HepG2 (cell line): Measurements from ENCODE around the gene AQP7. TPM values are rescaled to one million over a fixed set of nuclear protein-coding genes. Genes with fewer than 3 reads are reported as not detected.

ENCODE experiments used
- ATAC-seq: fragments of 200-7000 bp; cut with Tn5 transposase; 3 replicates; pipeline ENCODE4 v1.9.1; 2020; ENCODE audit warnings: mild to moderate bottlenecking, moderate library complexity
- BruUV-seq: library from RNA; stranded (reverse); fragments of 400-500 nt; replicated peaks from 2 replicates; lab custom pipeline; 2021; lab: Mats Ljungman, UMichigan
- CTCF ChIA-PET: fragments of 300-600 bp; formaldehyde crosslinking; extraction: SDS; loops from one replicate; lab custom pipeline; 2021; ENCODE audit warnings: low total read pairs, inconsistent platforms, low intra/inter-chr PET ratio; lab: Yijun Ruan, JAX
- POLR2A ChIA-PET: fragments of 350-600 bp; sonication (Branson Sonifier 250); formaldehyde crosslinking; loops from one replicate; lab custom pipeline; 2020; ENCODE audit warnings: antibody characterized with exemption, inconsistent platforms; lab: Yijun Ruan, JAX
- DNase-seq: peaks from one replicate; pipeline ENCODE4 v3.0.0-alpha.2; 2015; ENCODE audit warnings: low spot score
- FAIRE-seq: peaks from 3 replicates; lab custom pipeline; 2011; peaks lifted over from hg19 to GRCh38; lab: Jason Lieb, UNC
- H2AFZ ChIP-seq: one replicate; pipeline ENCODE4 v1.6.1; 2011; ENCODE audit warnings: low read length, inconsistent platforms
- H3K27ac ChIP-seq: fragments of 300-600 bp; 3 replicates; pipeline ENCODE4 v1.8.0; 2011; ENCODE audit warnings: mixed run types, mild to moderate bottlenecking, mixed read lengths, low read length, inconsistent platforms; ENCODE audit not compliant: insufficient read depth; ENCODE audit errors: extremely low read length
- H3K27me3 ChIP-seq, 2 experiments: fragments of 200-600 bp in 1 of 2; 2 replicates in 1 of 2; 3 replicates in 1 of 2; pipeline versions ENCODE4 v1.6.0 to v1.8.0; 2011; ENCODE audit warnings: low read length in 2 of 2, mild to moderate bottlenecking in 2 of 2, moderate library complexity in 2 of 2, inconsistent platforms in 1 of 2; ENCODE audit not compliant: insufficient read depth in 2 of 2, control insufficient read depth in 1 of 2
- H3K36me3 ChIP-seq, 2 experiments: fragments of 200-600 bp in 1 of 2; replicated peaks in 1 of 2; 2 replicates in 1 of 2; 3 replicates in 1 of 2; pipeline versions ENCODE4 v1.5.1 to v1.8.0; 2011; ENCODE audit warnings: low read length in 2 of 2, inconsistent platforms in 1 of 2; ENCODE audit not compliant: insufficient read depth in 2 of 2, control insufficient read depth in 1 of 2
- H3K4me1 ChIP-seq: 2 replicates; pipeline ENCODE4 v1.5.1; 2012; ENCODE audit warnings: low read length, inconsistent platforms; ENCODE audit not compliant: insufficient read depth
- H3K4me2 ChIP-seq: 2 replicates; pipeline ENCODE4 v1.6.0; 2011; ENCODE audit warnings: low read depth, low read length, inconsistent platforms
- H3K4me3 ChIP-seq, 3 experiments: fragments of 200-600 bp in 1 of 3; sonication (generic), shearing (Covaris generic) in 1 of 3; replicated peaks in 1 of 3; 2 replicates each; pipeline ENCODE4 v1.5.1; 2011 to 2016; ENCODE audit warnings: low read length in 3 of 3, inconsistent platforms in 2 of 3, low read depth in 2 of 3, mild to moderate bottlenecking in 2 of 3, control low read depth in 1 of 3, mixed read lengths in 1 of 3; ENCODE audit not compliant: insufficient read depth in 1 of 3
- H3K79me2 ChIP-seq: one replicate; pipeline ENCODE4 v1.6.1; 2011; ENCODE audit warnings: low read length, inconsistent platforms; ENCODE audit not compliant: insufficient read depth
- H3K9ac ChIP-seq: 2 replicates; pipeline ENCODE4 v1.6.0; 2011; ENCODE audit warnings: mild to moderate bottlenecking, low read depth, low read length, inconsistent platforms; ENCODE audit not compliant: insufficient read depth
- H3K9me3 ChIP-seq: 2 replicates; pipeline ENCODE4 v1.5.1; 2012; ENCODE audit warnings: mild to moderate bottlenecking, low read length
- H4K20me1 ChIP-seq: 2 replicates; pipeline ENCODE4 v1.6.0; 2011; ENCODE audit warnings: inconsistent platforms, mild to moderate bottlenecking, low read length, moderate library complexity; ENCODE audit not compliant: insufficient read depth
- ZNF7 ChIP-seq: IDR thresholded peaks from 2 replicates; pipeline ENCODE4 v1.6.1; 2016; ENCODE audit warnings: missing biosample characterization, missing genetic modification reagents
- WGBS: methylation state at CpG from one replicate; pipeline ENCODE4 v1.1.6; 2017; ENCODE audit warnings: low lambda C conversion rate; 5-methylcytosine and 5-hydroxymethylcytosine counted together
- in situ Hi-C: cut with HindIII; loops from 2 replicates; pipeline ENCODE4 v1.10.0; 2017; ENCODE audit warnings: low pct_unique_long_range_greater_than_20kb; ENCODE audit not compliant: extremely low pct_ligation_motif_present
- intact Hi-C: fragments of 100-400 bp; cut with micrococcal nuclease; formaldehyde crosslinking; loops from one replicate; pipeline ENCODE4 v1.10.0; 2022; ENCODE audit not compliant: unreplicated experiment
- polyA plus RNA-seq, 8 experiments: library from polyadenylated mRNA; depleted of rRNA in 3 of 8; stranded (reverse) in 7 of 8; unstranded in 1 of 8; fragments of >200 nt; fragmentation: Illumina TruSeq in 4 of 8; extraction: Trizol in 4 of 8; gene quantifications; 2 replicates each; pipeline versions ENCODE4 v1.2.1 to v1.2.3, GENCODE V29; 2011 to 2016; ENCODE audit warnings: low read depth in 4 of 8, missing spikeins in 1 of 8, mixed read lengths in 1 of 8; ENCODE audit not compliant: insufficient read depth in 1 of 8
- total RNA-seq, 5 experiments: library from RNA; depleted of rRNA; stranded (reverse); fragments of >200 nt; fragmentation: Illumina TruSeq; extraction: Trizol; gene quantifications; 2 replicates each; pipeline ENCODE4 v1.2.3, GENCODE V29; 2016; ENCODE audit warnings: low read depth in 1 of 5
- TF ChIP-seq, protein P1 (sequence below): IDR thresholded peaks from 2 replicates; pipeline ENCODE4 v1.6.1; 2016; ENCODE audit warnings: mild to moderate bottlenecking
- TF ChIP-seq, protein P2 (sequence below): sonication (generic); formaldehyde crosslinking; IDR thresholded peaks from 2 replicates; pipeline ENCODE4 v1.9.0; 2021; ENCODE audit warnings: missing genetic modification reagents, borderline replicate concordance
- TF ChIP-seq, protein P3 (sequence below): sonication (generic); formaldehyde crosslinking; IDR thresholded peaks from 2 replicates; pipeline ENCODE4 v1.4.0; 2020; ENCODE audit warnings: missing genetic modification reagents, borderline replicate concordance

The AQP7 gene
- total and polyA plus RNA-seq, 2 of the 13 experiments (the other 11 are each of a cell fraction or from before 2014, with no cell fraction given) = 1.9 to 2.1 TPM

DNA sequence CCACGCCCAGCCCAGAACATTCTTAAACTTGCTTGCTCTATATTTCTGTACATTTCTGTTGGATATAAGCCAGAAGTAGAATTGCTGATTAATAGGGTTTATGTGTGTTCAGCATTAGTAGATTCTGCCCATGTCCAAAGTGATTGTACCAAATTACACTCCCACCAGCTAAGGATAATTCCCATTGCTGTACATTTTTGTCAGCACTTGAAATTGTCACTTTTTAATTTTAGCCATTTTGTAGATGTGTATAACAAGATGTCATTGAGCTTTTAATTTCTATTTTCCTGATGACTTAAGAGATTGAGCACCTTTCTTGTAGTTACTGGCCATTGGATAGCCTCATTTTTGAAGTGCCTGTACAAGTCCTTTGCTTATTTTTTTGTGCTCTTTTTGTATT lies 46.4 kb downstream of the AQP7 start:
- FAIRE-seq (no peak), DNase-seq (no peak), ATAC-seq (no peak)
- Histone ChIP-seq H3K4me1 (no peaks in the 10 kb centered on the region), H4K20me1 (no peaks in the 10 kb centered on the region; the same call in 1 of the 2 replicates), H3K27ac (no peak overlapping the region), H3K27me3 (no peaks in the 10 kb centered on the region), H3K4me3 (no peak overlapping the region), H3K9ac (no peak overlapping the region), H2AFZ (no peak overlapping the region), H3K79me2 (no peaks in the 10 kb centered on the region), H3K4me2 (no peak overlapping the region), H3K36me3 (peaks cover 3 to 13% of the 10 kb centered on the region in 2 experiments; a peak in 4 of 5 replicates), H3K9me3 (no peaks in the 10 kb centered on the region)
- in situ Hi-C loops = no loop called here
- POLR2A ChIA-PET = interaction anchor here (1.3 kb wide), 1 partner anchor 66 kb away, joined by 3 read pairs; the partner anchor contains the start of gene NFX1
- no TSS peak for BruUV-seq
- CTCF ChIA-PET = no interaction called here
- peak; percentile 90 for TF ChIP-seq ZNF7 (CRISPR knock-in tag)
- TF ChIP-seq, protein P1, sequence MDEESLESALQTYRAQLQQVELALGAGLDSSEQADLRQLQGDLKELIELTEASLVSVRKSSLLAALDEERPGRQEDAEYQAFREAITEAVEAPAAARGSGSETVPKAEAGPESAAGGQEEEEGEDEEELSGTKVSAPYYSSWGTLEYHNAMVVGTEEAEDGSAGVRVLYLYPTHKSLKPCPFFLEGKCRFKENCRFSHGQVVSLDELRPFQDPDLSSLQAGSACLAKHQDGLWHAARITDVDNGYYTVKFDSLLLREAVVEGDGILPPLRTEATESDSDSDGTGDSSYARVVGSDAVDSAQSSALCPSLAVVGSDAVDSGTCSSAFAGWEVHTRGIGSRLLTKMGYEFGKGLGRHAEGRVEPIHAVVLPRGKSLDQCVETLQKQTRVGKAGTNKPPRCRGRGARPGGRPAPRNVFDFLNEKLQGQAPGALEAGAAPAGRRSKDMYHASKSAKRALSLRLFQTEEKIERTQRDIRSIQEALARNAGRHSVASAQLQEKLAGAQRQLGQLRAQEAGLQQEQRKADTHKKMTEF (CRISPR knock-in tag) = no peak
- WGBS = 92% methylated on average over 1 of the region's 1 CpG
- intact Hi-C loops = no loop called here

DNA sequence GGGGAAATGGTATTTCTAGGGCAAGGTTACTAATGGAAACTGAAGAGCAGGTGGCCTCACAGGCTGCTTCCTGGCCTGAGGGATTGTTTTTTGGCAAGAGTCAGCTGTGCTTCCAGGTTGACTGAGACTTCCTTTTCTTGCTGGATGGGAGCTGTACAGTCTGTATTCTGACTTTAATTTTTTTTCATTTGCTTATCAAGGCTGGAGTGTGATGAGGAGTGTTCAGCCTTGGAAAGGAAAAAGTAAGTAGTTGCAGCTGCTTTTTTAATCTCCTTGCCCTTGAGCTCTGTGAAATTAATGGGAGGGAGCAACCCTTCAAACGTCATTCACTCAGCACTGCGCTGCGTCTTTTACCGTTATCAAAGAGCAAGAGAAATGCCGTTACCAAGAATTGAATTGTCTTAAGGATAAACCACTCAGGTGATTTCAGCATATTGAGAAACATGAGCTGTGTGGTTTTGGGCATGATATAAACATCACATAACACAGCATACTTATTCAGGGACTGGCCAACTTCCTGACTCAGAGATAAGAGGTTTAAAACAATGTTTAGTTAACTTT lies 47.6 kb downstream of the AQP7 start:
- ATAC-seq = no peak
- H3K79me2 ChIP-seq = no peaks in the 10 kb centered on the region
- FAIRE-seq = no peak
- H2AFZ ChIP-seq = no peak overlapping the region
- no peaks in the 10 kb centered on the region for H3K4me1 ChIP-seq
- H3K36me3 ChIP-seq = peaks cover 3 to 13% of the 10 kb centered on the region in 2 experiments; a peak in 3 of 5 replicates
- H4K20me1 ChIP-seq = no peaks in the 10 kb centered on the region
- no peaks in the 10 kb centered on the region for H3K9me3 ChIP-seq
- H3K27me3 ChIP-seq = no peaks in the 10 kb centered on the region
- no peak for DNase-seq
- WGBS = 95% methylated on average over 5 of the region's 5 CpGs
- ChIA-PET CTCF (no interaction called here), POLR2A (no interaction called here)
- intact Hi-C loops (no loop called here), in situ Hi-C loops (no loop called here)
- H3K27ac ChIP-seq = no peak overlapping the region
- no peak overlapping the region for H3K4me2 ChIP-seq
- TF ChIP-seq, protein P2, sequence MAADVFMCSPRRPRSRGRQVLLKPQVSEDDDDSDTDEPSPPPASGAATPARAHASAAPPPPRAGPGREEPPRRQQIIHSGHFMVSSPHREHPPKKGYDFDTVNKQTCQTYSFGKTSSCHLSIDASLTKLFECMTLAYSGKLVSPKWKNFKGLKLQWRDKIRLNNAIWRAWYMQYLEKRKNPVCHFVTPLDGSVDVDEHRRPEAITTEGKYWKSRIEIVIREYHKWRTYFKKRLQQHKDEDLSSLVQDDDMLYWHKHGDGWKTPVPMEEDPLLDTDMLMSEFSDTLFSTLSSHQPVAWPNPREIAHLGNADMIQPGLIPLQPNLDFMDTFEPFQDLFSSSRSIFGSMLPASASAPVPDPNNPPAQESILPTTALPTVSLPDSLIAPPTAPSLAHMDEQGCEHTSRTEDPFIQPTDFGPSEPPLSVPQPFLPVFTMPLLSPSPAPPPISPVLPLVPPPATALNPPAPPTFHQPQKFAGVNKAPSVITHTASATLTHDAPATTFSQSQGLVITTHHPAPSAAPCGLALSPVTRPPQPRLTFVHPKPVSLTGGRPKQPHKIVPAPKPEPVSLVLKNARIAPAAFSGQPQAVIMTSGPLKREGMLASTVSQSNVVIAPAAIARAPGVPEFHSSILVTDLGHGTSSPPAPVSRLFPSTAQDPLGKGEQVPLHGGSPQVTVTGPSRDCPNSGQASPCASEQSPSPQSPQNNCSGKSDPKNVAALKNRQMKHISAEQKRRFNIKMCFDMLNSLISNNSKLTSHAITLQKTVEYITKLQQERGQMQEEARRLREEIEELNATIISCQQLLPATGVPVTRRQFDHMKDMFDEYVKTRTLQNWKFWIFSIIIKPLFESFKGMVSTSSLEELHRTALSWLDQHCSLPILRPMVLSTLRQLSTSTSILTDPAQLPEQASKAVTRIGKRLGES (CRISPR knock-in tag) = no peak
- TF ChIP-seq, protein P3, sequence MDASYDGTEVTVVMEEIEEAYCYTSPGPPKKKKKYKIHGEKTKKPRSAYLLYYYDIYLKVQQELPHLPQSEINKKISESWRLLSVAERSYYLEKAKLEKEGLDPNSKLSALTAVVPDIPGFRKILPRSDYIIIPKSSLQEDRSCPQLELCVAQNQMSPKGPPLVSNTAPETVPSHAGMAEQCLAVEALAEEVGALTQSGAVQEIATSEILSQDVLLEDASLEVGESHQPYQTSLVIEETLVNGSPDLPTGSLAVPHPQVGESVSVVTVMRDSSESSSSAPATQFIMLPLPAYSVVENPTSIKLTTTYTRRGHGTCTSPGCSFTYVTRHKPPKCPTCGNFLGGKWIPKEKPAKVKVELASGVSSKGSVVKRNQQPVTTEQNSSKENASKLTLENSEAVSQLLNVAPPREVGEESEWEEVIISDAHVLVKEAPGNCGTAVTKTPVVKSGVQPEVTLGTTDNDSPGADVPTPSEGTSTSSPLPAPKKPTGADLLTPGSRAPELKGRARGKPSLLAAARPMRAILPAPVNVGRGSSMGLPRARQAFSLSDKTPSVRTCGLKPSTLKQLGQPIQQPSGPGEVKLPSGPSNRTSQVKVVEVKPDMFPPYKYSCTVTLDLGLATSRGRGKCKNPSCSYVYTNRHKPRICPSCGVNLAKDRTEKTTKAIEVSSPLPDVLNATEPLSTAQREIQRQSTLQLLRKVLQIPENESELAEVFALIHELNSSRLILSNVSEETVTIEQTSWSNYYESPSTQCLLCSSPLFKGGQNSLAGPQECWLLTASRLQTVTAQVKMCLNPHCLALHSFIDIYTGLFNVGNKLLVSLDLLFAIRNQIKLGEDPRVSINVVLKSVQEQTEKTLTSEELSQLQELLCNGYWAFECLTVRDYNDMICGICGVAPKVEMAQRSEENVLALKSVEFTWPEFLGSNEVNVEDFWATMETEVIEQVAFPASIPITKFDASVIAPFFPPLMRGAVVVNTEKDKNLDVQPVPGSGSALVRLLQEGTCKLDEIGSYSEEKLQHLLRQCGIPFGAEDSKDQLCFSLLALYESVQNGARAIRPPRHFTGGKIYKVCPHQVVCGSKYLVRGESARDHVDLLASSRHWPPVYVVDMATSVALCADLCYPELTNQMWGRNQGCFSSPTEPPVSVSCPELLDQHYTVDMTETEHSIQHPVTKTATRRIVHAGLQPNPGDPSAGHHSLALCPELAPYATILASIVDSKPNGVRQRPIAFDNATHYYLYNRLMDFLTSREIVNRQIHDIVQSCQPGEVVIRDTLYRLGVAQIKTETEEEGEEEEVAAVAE (CRISPR knock-in tag) = no peak
- no peak overlapping the region for H3K4me3 ChIP-seq
- H3K9ac ChIP-seq = no peak overlapping the region
- no TSS peak for BruUV-seq
